Embryonic facial prominence (tissue), 1 donor: ENCODE data around the gene S100A8.

Experiments used
- DNase-seq: peaks from one replicate; pipeline ENCODE4 v3.0.0-alpha.2; 2016; ENCODE audit errors: extremely low spot score

Gene S100A8

DNA sequence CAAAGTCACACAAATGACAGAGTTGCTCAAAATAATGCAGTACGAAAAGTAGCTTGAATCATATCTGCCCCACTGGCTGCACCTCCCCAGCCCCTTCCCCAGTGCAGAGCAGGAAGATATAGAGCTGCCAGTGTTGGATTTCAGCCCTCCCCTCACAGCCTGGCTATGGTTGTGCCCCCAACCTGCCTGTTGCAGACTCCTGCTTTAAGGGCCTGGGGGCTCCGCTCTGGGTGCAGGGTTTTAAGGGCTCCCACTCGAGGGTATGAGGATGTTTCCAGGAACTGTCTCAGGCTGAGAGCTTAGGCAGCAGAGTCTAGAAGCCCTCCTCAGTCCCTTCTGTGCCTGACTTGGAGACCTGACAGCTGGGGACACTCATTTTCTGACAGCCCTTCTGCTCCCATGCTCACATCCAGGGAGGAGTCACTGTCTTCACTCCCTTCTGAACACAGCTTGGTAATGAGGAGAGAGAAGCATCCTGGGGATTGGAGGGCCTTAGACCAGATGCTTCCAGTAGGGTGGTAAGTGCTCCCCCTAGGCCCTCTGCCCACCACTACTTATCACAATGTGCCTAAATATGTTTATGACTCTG, 28.6 kb downstream of the S100A8 start:
- no peak for DNase-seq

DNA sequence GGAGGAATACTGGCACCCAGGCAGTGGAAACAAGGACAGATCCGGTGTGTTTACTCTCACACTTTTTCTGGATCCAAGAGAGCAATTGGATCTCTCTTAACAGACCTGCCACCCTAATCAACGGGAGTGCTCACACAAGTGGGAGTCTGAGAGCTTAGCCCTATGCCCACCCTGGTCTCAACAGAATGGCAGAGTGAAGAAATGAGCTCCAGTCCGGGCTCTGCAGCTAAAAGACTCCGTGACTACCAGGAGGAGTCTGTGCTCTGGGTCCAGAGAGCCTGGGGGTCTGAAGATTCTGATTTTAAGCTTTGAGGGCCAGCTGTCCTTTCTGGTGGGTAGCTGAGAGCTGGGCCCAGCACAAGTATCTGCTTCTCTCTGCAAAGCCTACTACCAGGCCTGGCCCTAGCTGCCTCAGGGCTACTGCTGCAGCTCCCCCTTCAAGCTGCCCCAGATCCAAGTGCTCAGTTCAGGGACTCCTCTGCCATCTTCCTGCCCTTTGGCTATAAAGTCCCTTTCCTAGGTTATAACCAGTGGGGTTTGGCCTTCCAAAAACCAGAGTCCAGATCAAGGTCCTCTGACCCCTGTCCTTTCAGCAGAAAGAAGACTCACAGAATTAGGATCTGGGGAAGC, 29.3 kb downstream of the S100A8 start:
- DNase-seq = no peak

DNA sequence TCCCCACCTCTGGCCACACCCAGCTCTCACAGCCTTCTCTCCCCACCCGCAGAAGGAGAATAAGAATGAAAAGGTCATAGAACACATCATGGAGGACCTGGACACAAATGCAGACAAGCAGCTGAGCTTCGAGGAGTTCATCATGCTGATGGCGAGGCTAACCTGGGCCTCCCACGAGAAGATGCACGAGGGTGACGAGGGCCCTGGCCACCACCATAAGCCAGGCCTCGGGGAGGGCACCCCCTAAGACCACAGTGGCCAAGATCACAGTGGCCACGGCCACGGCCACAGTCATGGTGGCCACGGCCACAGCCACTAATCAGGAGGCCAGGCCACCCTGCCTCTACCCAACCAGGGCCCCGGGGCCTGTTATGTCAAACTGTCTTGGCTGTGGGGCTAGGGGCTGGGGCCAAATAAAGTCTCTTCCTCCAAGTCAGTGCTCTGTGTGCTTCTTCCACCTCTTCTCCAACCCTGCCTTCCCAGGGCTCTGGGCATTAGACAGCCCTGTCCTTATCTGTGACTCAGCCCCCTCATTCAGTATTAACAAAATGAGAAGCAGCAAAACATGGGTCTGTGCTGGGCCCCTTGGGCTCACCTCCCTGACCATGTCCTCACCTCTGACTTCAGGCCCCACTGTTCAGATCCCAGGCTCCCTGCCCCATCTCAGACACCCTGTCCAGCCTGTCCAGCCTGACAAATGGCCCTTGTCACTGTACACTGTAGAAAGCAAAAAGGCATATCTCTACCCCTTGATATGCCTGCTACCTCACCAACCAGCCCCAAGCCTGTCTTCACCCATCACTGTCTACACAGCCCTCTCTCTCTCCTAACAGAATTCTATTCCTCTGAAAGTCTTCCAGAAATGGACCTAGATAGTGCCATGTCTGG, 30.0 kb downstream of the S100A8 start:
- DNase-seq = no peak

DNA sequence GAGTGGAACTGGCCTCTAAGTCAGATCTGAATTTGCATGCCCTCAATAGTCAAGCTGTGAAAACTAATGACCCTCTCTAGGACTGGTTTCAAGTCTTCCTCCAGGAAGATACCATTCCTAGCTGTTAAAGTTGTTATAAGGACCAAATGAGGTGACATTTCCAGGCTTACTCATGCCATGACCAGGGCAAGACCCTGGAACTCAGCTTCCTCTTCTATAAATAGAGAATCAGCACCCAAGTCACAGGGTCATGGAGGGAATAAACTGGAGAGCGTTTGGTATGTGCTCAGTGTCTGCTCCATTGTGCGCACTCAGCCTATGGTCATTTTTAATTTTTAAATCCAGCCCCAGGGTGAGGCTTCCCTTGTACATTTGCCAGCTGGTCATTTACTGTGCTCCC, 30.7 kb downstream of the S100A8 start:
- no peak for DNase-seq

DNA sequence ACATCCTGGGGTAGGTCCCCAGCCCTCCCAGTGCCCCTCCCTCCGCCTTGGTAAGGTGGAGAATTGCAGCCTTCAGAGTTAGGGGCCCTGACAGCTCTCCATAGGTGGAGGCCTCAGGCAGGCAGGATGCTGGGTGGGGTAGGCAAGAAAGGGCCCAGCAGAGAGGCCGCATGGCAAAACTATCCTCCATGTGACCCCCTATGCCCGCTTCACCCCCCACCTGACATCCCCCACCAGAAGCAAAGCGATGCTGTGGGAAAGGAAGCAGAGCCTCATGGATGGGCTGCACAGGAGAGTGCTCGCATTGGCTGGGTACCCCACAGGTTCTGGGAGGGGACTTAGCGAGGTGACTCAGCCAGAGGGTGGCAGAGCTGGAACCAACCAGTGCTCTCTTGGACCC, 31.6 kb downstream of the S100A8 start:
- no peak for DNase-seq

DNA sequence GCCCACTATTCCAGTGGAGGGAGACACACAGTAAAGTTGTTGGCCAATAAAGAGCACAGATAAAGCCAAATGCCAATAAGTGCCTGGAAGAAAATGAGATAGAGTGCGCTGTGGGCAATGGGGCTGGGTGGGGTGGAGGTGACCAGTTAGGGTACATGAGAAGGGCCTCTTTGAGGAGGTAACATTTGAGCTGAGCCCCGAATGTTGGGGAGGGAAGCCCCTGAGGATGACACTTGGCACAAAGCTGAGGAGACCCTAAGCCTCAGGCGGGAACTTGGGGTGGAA, 32.2 kb downstream of the S100A8 start:
- no peak for DNase-seq

DNA sequence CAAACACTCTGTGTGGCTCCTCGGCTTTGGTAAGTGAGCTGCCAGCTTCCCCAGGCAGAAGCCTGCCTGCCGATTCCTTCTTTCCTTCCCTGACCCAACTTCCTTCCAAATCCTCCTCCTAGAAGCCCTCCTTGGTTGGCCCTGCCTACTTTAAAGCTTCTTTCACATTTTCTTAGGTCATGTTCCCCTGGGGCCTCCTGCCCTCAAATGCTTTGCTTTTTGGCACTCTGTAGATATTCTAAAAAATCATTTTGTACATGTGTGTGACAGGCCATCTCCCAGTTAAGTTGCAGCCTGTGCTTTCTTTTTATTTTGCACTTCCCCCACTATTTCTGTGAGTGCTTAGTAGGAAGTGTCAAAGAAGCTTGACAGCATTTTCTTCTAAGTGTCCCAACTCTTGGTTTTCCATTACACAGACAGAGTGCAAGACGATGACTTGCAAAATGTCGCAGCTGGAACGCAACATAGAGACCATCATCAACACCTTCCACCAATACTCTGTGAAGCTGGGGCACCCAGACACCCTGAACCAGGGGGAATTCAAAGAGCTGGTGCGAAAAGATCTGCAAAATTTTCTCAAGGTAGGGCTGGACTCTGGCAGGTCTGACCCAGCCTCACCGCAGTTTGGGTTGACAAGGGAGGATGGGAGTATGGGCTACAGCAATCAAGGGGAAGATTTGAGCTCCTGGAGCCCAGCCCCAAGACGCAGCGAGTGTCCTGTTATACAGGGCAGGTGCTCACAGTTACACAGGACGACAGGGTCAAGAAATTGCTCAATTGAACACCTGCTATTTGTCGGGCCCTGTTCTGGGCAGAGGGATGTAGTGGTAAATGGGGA, 32.8 kb downstream of the S100A8 start, which contains the start of gene S100A9:
S100A9 (plus strand) TSS at position 2 of the 838 bp plus-strand sequence; CDS start at position 432, 430 bp downstream.
- DNase-seq = no peak

DNA sequence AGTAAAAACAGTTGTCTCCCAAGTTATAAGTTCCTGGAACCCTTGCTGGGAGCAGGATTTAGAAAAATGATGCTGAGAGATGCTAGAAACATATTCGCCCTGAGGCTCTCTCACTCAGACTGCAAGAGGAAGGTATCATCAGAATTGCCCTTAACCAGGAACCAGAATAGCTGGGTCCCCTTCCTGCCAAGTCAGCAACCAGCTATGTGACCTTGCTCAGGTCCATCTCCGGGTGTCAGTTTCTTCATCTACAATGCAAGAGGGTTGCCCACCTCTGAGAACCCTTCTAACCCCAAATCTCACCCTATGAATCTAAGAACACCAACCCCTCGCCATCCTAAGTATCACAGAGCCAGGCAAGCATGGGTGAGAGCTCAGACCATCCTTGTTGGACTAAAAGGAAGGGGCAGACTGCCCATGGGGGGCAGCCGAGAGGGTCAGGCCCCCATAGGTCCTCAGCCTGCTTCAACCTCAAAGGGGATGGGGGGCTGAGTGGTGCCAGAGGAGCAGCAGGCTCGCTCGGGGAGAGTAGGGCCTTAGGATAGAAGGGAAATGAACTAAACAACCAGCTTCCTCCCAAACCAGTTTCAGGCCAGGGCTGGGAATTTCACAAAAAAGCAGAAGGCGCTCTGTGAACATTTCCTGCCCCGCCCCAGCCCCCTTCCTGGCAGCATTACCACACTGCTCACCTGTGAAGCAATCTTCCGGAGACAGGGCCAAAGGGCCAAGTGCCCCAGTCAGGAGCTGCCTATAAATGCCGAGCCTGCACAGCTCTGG, 33.6 kb downstream of the S100A8 start:
- DNase-seq = no peak

DNA sequence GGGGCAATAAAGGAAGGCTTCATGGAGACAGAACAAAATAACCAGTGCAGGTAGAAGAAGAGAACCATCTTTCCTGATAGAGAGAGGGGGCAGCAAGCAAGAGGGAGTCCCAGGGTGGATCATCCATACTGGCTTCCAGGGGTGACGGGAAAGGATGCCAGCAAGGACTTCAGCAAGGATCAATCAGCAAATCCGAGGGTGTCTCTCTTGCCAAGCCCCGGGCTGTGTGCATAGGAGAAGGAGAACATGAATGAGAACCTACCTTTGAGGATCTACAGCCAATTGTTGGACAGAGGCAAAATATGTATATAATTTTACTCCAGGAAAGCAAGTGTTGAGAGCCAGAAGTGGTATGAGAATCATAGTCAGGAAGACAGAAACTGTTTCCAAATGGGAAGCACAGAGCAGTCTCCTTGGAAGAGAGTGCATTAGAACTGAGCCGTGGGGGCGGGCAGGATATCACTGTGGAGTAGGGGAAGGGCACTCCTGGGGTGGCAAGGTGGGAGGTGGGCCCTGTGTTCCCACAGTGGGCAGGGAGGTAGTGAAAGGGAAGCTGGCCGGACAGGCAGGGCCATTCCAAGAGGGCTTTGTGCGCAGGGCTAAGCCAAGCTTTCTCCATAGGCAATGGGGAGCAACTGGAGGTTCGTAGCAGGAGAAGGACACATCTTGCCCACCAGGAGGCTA, 34.3 kb downstream of the S100A8 start:
- no peak for DNase-seq

DNA sequence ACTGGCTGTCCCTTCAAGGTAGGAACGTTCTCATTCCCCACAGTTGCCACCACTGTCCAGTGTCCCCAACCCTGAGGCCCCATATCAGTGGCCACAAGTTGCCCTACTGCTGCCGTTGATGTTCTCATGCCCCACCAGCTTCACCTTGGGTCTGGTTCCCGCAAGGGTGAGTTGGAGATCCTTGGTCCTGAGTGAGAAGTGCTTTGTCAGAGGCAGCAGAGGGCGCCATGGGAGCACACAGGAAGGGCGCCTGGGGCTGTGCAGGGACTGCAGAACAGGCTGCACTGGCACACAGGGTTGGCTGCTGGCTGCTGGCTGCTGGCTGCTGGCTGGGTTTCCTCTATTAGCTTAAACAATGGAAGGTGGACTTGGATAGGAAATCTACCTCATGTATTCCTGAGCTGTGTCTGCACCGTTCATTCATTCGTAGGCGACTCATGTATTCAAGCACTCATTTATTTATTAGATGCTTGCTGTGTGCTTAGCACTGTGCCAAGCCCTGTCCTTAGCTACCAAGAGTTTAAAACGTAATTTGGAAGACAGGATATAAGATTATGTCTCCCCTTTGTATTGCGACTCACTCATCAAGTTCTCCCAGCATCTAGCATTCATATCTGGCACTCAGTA, 35.3 kb downstream of the S100A8 start:
- DNase-seq = no peak

DNA sequence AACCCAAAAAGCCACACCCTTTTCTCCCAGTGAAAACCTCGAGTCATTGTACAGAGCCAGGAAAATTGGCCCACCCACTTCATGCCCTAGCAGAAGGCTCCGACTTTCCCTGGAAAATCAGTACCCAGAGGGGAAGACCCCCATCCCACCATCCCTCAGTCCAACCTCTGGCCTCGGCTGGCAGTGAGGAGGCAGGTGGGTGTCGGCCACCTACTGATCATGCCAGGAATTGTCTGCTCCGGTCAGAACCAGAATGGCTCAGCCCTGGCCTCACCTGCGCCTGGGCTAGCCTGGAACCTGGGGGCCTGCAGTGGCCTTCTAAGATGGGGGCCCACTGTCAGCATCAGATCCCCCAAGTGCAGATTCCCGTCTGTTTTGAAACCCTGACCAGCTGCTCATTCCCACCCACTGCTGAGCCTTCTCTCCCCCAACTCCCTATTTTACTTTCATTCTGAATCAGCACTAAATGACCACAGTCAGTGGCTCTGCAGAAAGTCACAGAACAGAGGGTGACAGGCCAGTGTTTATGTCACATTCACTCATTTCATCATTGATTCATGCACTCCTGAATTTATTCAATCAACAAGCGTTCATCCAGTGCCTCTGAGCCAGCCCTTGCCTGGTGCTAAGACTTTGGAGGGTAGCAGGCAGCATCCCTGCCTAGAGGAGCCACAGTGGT, 36.2 kb downstream of the S100A8 start:
- DNase-seq = no peak

DNA sequence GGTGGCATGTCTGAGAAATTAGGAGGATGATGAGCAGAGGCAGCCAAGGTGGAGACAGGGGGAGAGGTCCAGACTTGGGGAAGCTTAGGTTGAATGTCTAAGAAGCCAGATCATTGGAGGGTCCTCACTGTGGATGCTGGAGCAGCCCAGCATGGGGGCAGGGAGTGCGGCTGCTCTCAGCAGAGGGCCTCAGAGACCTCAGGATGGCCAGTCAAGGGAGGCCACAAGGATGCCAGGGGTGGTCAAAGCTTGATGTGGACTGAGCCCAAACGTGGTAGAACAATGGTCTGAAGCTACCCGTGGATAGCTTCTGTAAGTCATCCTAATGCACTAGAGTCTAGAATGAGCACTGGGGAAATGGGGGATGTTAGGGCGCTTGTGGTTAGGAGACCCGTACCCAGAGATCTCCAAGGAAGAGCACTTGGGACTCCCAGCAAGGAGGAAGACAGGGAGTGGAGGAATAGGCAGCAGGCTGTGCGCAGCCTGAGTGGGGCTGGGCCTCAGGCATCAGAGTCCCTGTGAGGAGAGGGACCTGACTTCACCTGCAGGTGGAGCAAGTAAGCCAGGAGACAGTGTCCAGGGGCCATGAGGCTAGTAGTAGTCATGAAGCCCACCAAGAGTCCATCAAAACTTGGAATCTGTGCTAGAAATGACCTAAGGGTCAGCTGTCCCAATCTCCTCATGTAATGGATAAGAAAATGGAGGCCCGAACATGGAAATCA, 37.5 kb downstream of the S100A8 start:
- DNase-seq = no peak

DNA sequence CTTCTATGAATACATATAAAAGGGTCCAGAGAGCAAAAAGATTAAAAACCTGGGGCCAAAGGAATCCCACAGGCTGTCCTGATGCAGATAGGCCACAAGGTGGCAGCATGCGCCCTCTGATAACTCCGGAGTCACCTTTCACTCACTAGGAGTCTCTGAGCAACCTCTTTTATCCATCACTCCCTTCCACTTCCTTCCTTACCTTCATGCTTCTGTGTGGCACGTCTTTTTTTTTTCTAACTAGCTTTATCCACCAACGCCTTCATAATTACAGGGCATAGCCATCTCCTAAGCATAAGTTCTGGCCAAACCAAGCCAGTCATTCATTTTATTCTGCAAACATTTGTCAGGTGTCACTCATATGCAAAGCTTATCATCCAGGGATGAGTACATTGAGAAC, 38.4 kb downstream of the S100A8 start:
- peak; percentile 50 for DNase-seq

DNA sequence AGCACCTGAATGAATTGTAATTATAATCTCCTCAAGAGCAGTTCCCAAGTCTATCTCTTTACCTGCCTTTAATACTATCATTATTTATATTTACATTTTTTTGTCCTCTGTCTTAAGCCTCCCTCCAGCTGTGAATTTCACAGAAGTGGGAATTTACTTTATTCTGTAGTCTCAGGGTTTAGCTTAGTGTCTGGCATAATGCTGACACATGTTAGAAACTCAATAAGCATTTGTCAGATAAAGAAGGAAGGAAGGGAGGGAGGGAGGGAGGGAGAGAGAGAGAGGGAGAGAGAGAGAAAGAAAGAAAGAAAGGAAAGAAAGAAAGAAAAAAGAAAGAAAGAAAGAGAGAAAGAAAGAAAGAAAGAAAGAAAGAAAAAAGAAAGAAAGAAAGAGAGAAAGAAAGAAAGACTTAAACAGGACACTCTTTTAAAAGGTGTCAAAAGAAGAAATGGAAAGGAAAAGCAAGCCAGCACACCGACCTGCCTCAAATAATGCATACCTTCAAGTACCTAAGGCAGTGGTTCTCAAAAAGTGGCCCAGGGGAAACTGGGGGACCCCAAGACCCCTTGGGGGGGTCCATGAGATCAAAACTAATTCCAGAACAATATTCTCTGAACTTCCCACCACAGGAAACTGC, 40.4 kb downstream of the S100A8 start:
- no peak for DNase-seq

DNA sequence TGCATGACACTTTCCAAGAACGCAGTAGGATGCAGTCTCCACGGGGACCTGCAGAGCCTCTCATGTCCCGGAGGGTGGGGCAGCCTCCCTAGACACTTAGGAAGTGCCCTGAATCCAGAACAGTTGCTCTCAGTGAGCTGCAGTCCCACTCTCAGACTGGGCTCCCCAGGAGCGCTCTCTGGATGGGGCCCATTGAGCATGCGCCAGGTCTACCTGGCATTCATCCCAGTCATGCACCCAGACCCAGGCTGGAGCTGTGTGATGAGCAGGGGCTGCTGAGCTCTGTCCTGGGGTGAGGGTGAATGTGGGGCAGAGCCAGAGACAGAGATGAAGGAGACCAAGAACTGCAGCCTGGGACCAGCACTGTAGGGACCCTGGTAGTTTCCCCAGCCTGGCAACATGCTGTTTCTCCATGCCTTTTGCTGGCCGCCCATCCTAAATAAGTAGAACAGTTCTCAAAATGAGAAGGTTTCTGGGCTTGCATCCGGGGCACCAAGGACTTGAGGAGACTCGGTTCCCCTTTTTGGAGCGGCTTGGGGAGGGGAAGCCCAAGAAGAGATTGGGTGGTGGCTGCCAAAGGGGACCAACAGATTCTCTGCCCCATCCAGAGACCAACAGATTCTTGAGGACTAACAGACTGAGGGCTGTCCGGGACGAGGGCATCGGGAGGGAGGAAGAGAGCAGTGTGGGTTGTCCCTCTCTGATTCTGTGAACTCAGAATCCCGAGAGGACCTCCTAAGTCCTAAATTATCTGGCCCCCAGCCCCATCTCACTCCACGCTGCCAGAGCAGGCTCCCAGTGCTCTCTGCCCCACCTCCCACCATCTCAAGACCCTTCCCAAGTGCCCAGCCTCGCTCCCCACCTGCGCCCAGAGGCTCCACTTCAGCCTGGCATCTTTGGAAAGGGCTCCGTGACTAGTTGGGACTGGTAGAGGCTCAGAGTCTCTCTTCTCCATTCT, 41.2 kb downstream of the S100A8 start:
- no peak for DNase-seq

DNA sequence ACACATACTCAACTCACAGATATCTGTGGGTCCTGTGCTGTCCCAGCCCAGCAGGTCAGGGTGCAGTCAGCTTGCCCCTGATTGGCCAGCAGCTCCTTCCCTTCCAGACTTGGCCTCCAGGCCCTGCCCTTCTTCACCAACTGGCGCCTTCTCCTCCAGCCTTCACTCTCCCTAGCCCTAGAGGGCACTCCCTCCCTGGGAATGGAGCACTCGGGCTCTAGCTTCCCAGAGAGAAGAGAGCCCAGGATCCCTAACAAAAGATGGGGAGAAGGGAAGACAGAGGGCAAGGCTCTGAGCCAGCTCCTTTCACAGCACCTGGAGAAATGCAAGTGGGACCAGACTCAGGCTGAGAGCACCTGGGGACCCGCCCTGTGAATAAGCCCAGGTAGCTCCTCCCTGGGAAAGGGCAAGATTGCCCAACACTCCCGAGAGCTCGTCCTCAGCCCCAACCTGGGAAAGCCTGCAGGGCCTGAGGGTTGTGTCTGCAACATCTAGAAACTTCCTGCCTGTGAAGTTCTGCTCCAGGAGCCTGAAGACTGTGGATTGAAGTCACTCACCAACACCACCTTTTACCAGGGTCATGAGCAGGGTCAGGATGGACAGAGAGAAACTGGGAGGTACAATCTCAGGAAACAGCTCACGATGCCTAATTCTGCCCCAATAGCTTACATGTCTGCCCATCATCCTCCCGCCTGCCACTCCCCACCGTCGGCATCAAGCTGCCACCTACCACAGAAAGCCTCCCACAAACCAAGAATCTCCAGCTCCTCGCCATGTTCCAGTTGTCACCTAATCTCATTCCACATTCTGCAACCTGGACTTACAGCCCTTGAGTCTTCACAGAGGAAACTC, 42.1 kb downstream of the S100A8 start, which contains the start of gene PGLYRP4:
PGLYRP4 (minus strand) TSS at position 331 of the 852 bp plus-strand sequence. CDS start 909 bp downstream, outside the sequence.
- no peak for DNase-seq
